HFF-Myc (cell line): ENCODE results near the gene ASIP.
"Not testable (repeated sequence)": the region's sequence is repeated elsewhere in the genome, so short reads cannot be mapped to it uniquely, and the experiment has no call there.

Source experiments
- DNase-seq: peaks from one replicate; pipeline ENCODE4 v3.0.0-alpha.2; 2011; ENCODE audit warnings: low read depth; ENCODE audit errors: extremely low read depth
- H3K4me3 ChIP-seq: replicated peaks from 2 replicates; pipeline ENCODE4 v1.5.1; 2011; ENCODE audit warnings: low read depth, mild to moderate bottlenecking, control low read depth, low read length
- TF ChIP-seq, protein P1 (sequence below): IDR thresholded peaks from 2 replicates; pipeline ENCODE4 v1.5.1; 2012; ENCODE audit warnings: mild to moderate bottlenecking, low read depth, low read length, control low read depth; ENCODE audit errors: missing control alignments

The ASIP gene

DNA sequence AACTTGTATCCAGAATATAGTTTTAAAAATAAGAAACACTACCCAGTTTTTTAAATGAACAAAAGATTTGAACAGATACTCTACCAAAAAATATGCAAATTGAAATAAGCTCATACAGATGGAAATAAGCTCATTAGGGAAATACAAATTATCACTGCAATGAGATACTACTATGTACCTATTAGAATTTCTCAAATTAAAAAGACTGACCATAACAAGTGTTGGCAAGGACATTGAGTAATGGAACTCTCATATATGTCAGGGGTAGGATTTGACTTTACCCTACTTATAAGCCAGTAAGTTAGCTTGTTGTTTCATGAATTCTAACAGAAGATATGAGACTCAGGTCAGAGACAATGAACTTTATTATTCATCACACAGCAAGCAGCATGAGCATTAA lies 9.6 kb upstream of the ASIP start:
- DNase-seq, result no peak
- no peak overlapping the region for H3K4me3 ChIP-seq
- TF ChIP-seq, protein P1, sequence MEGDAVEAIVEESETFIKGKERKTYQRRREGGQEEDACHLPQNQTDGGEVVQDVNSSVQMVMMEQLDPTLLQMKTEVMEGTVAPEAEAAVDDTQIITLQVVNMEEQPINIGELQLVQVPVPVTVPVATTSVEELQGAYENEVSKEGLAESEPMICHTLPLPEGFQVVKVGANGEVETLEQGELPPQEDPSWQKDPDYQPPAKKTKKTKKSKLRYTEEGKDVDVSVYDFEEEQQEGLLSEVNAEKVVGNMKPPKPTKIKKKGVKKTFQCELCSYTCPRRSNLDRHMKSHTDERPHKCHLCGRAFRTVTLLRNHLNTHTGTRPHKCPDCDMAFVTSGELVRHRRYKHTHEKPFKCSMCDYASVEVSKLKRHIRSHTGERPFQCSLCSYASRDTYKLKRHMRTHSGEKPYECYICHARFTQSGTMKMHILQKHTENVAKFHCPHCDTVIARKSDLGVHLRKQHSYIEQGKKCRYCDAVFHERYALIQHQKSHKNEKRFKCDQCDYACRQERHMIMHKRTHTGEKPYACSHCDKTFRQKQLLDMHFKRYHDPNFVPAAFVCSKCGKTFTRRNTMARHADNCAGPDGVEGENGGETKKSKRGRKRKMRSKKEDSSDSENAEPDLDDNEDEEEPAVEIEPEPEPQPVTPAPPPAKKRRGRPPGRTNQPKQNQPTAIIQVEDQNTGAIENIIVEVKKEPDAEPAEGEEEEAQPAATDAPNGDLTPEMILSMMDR, result no peak

DNA sequence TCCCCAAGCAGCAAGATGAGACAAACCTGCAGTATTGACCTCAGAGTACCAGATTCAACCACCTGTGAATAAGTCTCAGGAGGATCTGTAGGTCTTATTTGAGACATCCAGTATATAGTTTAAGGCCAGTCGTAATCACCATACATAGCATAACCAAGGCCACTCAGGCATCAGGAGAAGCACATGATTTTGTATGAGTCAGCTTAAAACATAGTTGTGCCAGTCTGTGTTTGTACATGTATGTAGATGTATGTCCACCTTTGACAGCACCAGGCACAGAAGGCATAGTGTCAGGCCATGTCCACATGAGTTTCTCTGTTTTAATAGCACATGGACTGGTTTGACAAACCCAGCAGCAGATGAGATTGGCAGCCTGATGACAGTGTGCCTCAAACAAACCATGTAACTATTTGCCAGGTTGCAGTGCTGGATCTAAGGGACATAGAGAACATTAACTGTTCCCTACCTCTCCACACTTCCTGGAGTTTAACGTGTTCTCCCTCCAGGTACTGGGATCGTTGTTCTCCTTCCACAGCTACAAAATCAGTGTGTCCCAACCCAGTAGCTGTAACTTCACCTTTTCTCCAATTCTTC lies 8.6 kb upstream of the ASIP start:
- TF ChIP-seq, protein P1, result no peak
- DNase-seq, result no peak
- H3K4me3 ChIP-seq, result no peak overlapping the region

DNA sequence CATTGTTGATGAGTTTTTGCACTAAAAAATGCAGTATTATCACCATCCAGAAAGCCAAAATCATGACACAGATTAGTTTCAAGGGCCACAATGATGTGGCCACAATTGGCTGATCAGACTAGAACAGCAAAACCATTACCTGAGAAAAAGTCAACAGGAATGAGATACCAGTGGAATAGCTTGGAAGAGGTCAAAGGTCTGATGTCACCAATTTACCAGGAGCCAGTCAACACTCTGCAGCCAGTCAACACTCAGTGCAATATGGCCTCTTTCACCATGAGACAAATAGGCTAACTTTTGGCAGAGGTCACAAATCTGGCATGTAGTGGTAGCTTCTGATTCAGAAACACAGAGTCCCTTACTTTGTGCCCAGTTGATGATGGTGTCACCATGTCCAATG lies 7.5 kb upstream of the ASIP start:
- TF ChIP-seq, protein P1, result no peak
- DNase-seq, result no peak
- H3K4me3 ChIP-seq, result no peak overlapping the region

DNA sequence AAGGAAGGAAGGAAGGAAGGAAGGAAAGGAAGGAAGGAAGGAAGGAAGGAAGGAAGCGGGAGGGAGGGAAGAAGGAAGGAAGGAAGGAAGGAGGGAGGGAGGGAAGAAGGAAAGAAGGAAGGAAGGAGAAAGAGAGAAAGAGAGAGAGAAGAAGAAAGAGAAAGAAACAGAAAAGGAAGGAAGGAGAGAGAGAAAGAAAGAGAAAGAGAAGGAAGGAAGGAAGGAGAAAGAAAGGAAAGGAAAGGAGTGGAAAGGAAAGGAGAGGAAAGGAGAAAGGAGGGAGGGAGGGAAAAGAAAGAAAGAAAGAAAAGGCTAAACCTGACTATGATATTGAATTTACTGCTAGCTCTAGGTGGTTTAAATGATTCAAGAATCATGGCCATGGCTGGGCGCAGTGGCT lies 5.3 kb upstream of the ASIP start:
- H3K4me3 ChIP-seq, result no peak overlapping the region
- TF ChIP-seq, protein P1, result no peak
- DNase-seq, result no peak

DNA sequence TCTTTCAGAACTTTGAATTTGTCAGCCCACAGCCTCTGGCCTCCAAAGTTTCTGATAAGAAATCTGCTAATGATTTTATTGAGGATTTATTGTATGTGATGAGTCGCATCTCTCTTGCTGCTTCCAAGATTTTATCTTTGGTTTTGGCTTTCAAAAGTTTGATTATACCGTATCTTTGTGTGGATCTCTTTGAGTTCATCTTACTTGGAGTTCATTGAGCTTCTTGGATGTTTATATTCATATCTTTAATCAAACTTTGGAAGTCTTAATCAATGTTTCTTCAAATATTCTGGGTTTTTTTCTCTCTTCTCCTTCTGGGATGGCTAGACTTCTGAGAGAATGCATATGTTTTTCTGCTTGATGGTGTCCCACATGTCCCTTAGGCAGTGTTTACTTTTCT lies 3.3 kb upstream of the ASIP start:
- H3K4me3 ChIP-seq, result no peak overlapping the region
- DNase-seq, result no peak
- TF ChIP-seq, protein P1, result no peak

DNA sequence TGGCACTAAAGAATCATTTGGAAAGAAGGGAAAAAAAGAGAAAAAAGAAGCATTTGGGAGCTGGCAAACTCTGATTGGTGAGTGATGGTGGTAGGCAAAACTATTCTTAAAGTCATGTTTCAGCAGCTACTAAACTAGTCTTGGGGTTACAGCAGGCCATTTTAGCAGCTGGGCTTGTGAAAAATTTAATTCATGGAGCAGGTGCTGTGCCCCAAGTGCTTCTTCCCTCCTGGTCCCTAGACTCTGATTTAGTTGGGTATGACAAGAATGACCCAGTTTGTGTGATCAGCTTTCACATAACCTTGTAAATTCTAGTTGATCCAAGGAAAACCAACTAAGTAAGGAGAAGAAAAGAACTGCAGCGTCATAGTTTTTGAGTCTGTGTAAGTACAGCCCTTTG lies 1.1 kb upstream of the ASIP start:
- H3K4me3 ChIP-seq, result no peak overlapping the region
- no peak for DNase-seq
- TF ChIP-seq, protein P1, result no peak

DNA sequence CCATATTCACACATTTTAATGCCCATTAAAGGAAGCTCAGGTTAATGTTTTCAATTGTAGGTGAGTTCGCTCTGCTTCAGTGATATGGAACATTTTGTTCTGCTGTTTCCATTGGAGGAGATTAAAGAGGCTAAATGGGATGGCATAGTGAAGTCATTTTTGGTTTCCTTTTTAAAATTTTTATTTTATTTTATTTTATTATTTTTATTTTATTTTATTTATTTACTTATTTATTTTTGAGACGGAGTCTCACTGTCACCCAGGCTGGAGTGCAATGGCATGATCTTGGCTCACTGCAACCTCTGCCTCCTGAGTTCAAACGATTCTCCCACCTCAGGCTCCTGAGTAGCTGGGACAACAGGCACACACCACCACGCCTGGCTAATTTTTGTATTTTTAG lies 792 bp downstream of the ASIP start:
- not testable (repeated sequence) for H3K4me3 ChIP-seq, DNase-seq
